ENCODE data around the gene MED1. TPM values are rescaled to one million over a fixed set of nuclear protein-coding genes. Genes with fewer than 3 reads are reported as not detected.

The MED1 gene
- total and polyA plus RNA-seq, 9 of the 15 experiments (the other 6 are each of a cell fraction or from before 2014, with no cell fraction given): 14.0 to 59.8 (median 46.7) TPM

- TF ChIP-seq, protein P1, sequence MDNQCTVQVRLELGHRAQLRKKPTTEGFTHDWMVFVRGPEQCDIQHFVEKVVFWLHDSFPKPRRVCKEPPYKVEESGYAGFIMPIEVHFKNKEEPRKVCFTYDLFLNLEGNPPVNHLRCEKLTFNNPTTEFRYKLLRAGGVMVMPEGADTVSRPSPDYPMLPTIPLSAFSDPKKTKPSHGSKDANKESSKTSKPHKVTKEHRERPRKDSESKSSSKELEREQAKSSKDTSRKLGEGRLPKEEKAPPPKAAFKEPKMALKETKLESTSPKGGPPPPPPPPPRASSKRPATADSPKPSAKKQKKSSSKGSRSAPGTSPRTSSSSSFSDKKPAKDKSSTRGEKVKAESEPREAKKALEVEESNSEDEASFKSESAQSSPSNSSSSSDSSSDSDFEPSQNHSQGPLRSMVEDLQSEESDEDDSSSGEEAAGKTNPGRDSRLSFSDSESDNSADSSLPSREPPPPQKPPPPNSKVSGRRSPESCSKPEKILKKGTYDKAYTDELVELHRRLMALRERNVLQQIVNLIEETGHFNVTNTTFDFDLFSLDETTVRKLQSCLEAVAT (IDR thresholded peaks at IDR 0.05): peak in 1 of 2 experiments; percentile 48; a peak in 1 of 4 replicates
- TF ChIP-seq NKRF (IDR thresholded peaks at IDR 0.05; ENCODE audit: borderline replicate concordance) (peak; percentile 76), RB1 (IDR thresholded peaks at IDR 0.05; ENCODE audit: low read depth) (0 out of 2 replicates have a peak, but pooled peaks have one; percentile 34), ARID2 (IDR thresholded peaks at IDR 0.05) (peak; percentile 44; the same call in 1 of the 2 replicates), LARP7 (IDR thresholded peaks at IDR 0.05) (peak; percentile 68; the same call in 1 of the 2 replicates), HLTF (IDR thresholded peaks at IDR 0.05) (0 out of 2 replicates have a peak, but pooled peaks have one; percentile 24), C11orf30 (IDR thresholded peaks at IDR 0.05; ENCODE audit: low read depth) (peak; percentile 92), EHMT2 (IDR thresholded peaks at IDR 0.05) (0 out of 2 replicates have a peak, but pooled peaks have one; percentile 34), TAF1 (IDR thresholded peaks at IDR 0.05; ENCODE audit: control insufficient read depth, extremely low read depth, insufficient read depth, low read length, severe bottlenecking) (peak; percentile 99), ARID4B (CRISPR knock-in tag; IDR thresholded peaks at IDR 0.05) (0 out of 2 replicates have a peak, but pooled peaks have one; percentile 38), SIX5 (IDR thresholded peaks at IDR 0.05; ENCODE audit: borderline replicate concordance in 1 of 2, insufficient read depth in 1 of 2, low read depth in 1 of 2, low read length in 2 of 2) (no peak), NR4A1 (CRISPR knock-in tag; IDR thresholded peaks at IDR 0.05) (0 out of 2 replicates have a peak, but pooled peaks have one; percentile 44), NR4A1 (tag; IDR thresholded peaks at IDR 0.05) (no peak), ZFX (CRISPR knock-in tag; IDR thresholded peaks at IDR 0.05) (peak; percentile 68)
- TF ChIP-seq, protein P2, sequence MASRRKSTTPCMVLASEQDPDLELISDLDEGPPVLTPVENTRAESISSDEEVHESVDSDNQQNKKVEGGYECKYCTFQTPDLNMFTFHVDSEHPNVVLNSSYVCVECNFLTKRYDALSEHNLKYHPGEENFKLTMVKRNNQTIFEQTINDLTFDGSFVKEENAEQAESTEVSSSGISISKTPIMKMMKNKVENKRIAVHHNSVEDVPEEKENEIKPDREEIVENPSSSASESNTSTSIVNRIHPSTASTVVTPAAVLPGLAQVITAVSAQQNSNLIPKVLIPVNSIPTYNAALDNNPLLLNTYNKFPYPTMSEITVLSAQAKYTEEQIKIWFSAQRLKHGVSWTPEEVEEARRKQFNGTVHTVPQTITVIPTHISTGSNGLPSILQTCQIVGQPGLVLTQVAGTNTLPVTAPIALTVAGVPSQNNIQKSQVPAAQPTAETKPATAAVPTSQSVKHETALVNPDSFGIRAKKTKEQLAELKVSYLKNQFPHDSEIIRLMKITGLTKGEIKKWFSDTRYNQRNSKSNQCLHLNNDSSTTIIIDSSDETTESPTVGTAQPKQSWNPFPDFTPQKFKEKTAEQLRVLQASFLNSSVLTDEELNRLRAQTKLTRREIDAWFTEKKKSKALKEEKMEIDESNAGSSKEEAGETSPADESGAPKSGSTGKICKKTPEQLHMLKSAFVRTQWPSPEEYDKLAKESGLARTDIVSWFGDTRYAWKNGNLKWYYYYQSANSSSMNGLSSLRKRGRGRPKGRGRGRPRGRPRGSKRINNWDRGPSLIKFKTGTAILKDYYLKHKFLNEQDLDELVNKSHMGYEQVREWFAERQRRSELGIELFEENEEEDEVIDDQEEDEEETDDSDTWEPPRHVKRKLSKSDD (conservative IDR thresholded peaks at IDR 0.05; ENCODE audit: low read length): peak; percentile 91; the same call in 1 of the 2 replicates
These were observed at the start of gene MED1 (continued) for GRCh38 chr17:39450847-39451581.

All from K562 (cell line).